Measurements from ENCODE around the gene RNF6.

DNA sequence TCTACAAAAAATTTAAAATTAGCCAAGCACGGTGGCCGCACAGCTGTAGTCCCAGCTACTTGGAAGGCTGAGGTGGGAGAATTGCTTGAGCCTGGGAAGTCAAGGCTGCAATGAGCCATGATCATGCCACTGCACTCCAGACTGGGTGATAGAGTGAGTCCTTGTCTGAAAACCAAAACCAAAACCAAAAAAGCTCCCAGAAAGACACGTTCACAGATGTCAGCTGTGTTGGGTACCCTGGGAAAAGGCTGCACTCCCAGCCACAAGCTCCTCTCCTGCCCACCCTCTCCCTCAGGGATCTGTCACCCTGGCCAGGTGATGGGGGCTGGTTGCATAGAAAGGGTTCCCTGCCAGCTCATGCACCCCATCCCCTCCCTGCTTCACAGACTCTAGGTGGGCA, 53.3 kb downstream of the RNF6 start:
- TF ChIP-seq CTCF (IDR thresholded peaks at IDR 0.05) (no peak), POLR2A (IDR thresholded peaks at IDR 0.05) (no peak)

Measured in testis (tissue), 2 donors.